22Rv1 (cell line): ENCODE measurements around the gene SNRNP70.

Experiments used
- ZFX ChIP-seq: fragments of 450-650 bp; IDR thresholded peaks from 2 replicates; pipeline ENCODE4 v1.6.1; 2017; ENCODE audit warnings: antibody characterized with exemption, borderline replicate concordance
- TF ChIP-seq, protein P1 (sequence below): fragments of 450-650 bp; IDR thresholded peaks from 2 replicates; pipeline ENCODE4 v1.5.1; 2017; ENCODE audit warnings: mild to moderate bottlenecking

DNA sequence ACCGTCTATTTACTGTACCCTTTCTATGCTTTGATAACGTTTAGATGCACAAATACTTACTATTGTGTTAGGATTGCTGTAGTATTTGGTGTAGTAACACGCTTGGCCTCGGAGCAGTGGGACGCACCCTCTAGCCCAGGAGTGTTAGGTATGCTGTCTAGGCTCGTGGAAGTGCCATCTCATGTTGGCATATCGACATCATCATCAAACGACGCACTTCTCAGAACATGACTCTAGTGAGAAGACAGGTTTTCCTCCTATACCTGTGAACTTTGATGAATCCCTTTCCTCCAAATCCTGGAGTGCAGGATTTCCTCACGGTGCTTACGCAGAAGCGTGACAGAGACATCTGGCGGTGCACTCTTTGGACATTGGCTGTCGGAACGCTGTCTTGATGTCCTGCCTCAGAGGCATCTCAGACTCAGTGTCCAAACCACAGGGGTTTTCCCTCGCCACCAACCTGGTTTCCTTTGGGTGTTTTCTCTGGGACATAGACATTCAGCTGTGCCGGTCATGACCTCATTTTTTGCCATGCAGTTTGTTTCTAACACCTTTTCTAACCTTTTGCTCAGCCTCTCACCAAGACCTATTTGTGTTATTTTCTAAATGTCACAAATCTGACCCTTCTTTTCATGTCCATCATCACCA, 6.3 kb downstream of the SNRNP70 start:
- TF ChIP-seq, protein P1, sequence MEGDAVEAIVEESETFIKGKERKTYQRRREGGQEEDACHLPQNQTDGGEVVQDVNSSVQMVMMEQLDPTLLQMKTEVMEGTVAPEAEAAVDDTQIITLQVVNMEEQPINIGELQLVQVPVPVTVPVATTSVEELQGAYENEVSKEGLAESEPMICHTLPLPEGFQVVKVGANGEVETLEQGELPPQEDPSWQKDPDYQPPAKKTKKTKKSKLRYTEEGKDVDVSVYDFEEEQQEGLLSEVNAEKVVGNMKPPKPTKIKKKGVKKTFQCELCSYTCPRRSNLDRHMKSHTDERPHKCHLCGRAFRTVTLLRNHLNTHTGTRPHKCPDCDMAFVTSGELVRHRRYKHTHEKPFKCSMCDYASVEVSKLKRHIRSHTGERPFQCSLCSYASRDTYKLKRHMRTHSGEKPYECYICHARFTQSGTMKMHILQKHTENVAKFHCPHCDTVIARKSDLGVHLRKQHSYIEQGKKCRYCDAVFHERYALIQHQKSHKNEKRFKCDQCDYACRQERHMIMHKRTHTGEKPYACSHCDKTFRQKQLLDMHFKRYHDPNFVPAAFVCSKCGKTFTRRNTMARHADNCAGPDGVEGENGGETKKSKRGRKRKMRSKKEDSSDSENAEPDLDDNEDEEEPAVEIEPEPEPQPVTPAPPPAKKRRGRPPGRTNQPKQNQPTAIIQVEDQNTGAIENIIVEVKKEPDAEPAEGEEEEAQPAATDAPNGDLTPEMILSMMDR: no peak
- TF ChIP-seq ZFX: no peak
